Measurements from ENCODE around the gene DPF3.

The DPF3 gene

GRCh38 chr14:72599579-72600470 is 294.1 kb downstream of the DPF3 start:
- no peak for DNase-seq (ENCODE audit: low read depth)

GRCh38 chr14:72598306-72598705 is 295.6 kb downstream of the DPF3 start:
- DNase-seq (ENCODE audit: low read depth) = no peak

GRCh38 chr14:72597252-72598233 is 296.4 kb downstream of the DPF3 start:
- DNase-seq (ENCODE audit: low read depth) = no peak

- DNase-seq (ENCODE audit: low read depth) = no peak
Measured at GRCh38 chr14:72595152-72595862, 298.6 kb downstream of the DPF3 start.

GRCh38 chr14:72594099-72594901 is 299.6 kb downstream of the DPF3 start:
- DNase-seq (ENCODE audit: low read depth) = peak; percentile 28

GRCh38 chr14:72591391-72591790 is 302.5 kb downstream of the DPF3 start:
- no peak for DNase-seq (ENCODE audit: low read depth)

- DNase-seq (ENCODE audit: low read depth) = no peak
Measured at GRCh38 chr14:72590577-72590976, 303.3 kb downstream of the DPF3 start.

GRCh38 chr14:72589652-72590051 is 304.2 kb downstream of the DPF3 start:
- DNase-seq (ENCODE audit: low read depth) = no peak

- DNase-seq (ENCODE audit: low read depth) = no peak
Measured at GRCh38 chr14:72588521-72588920, 305.4 kb downstream of the DPF3 start.

- DNase-seq (ENCODE audit: low read depth) = no peak
Measured at GRCh38 chr14:72583316-72584272, 310.3 kb downstream of the DPF3 start.

GRCh38 chr14:72582582-72582981 is 311.3 kb downstream of the DPF3 start:
- DNase-seq (ENCODE audit: low read depth) = no peak

GRCh38 chr14:72578514-72578913 is 315.4 kb downstream of the DPF3 start:
- no peak for DNase-seq (ENCODE audit: low read depth)

GRCh38 chr14:72577521-72577920 is 316.4 kb downstream of the DPF3 start:
- DNase-seq (ENCODE audit: low read depth) = no peak

- no peak for DNase-seq (ENCODE audit: low read depth)
Measured at GRCh38 chr14:72576258-72576657, 317.6 kb downstream of the DPF3 start.

- no peak for DNase-seq (ENCODE audit: low read depth)
Measured at GRCh38 chr14:72574715-72575114, 319.2 kb downstream of the DPF3 start.

- no peak for DNase-seq (ENCODE audit: low read depth)
Measured at GRCh38 chr14:72573725-72574417, 320.0 kb downstream of the DPF3 start.

Data from activated T-cell treated with anti-CD3 and anti-CD28 coated beads for 24 hours (primary cell).